Right renal pelvis (tissue), 4 donors: Measurements from ENCODE around the gene UROD. TPM values are rescaled to one million over a fixed set of nuclear protein-coding genes. Genes with fewer than 3 reads are reported as not detected.
"Not testable (repeated sequence)": the region's sequence is repeated elsewhere in the genome, so short reads cannot be mapped to it uniquely, and the experiment has no call there.

Experiments
- DNase-seq, 4 donors: peaks; one replicate each; pipeline ENCODE4 v3.0.0-alpha.2; 2013; ENCODE audit warnings: low read depth in 4 of 4, low spot score in 3 of 4, missing footprints in 1 of 4
- polyA plus RNA-seq, 4 donors: library from polyadenylated mRNA; unstranded; fragments of 120-200 nt; gene quantifications; one replicate each; pipeline ENCODE4 v1.2.1, GENCODE V29; 2013; ENCODE audit not compliant: insufficient read length in 4 of 4

Gene UROD
- 100 to 1,000 TPM in 3 of 4 donors, 10 to 100 TPM in 1; 98.8 to 112 (median 105) TPM for polyA plus RNA-seq

- DNase-seq, result peak; percentile 87 to 93 (median 90)
Measured at GRCh38 chr1:45011837-45012638, at the start of gene UROD. UROD (plus strand) TSS chr1:45012254; CDS start chr1:45012266, 12 bp downstream.

GRCh38 chr1:44962729-44963128 is 49.3 kb upstream of the UROD start:
- DNase-seq, result no peak

- no peak for DNase-seq
Measured at GRCh38 chr1:44964396-44964795, 47.7 kb upstream of the UROD start.

DNA sequence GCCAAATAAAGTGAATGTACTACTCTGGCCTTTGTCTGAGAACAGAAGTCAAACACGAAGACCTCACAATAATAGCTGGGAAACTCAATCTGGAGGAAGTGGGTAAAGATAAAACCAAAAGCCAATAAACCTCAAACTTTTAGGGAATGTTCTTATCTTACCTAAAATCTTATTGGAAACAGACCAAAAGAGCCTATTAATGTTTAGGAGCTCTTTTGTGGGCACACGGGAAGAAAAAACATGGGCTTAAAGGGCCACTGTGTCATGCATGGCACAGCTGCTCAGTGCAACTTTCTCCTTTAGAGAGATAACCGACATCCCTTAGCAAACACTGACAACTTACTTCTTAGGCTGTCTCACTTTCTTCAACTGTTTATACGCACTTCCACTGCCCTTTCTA is 41.7 kb upstream of the UROD start:
- DNase-seq, result no peak

- DNase-seq, result no peak
Measured at GRCh38 chr1:44973645-44974044, 38.4 kb upstream of the UROD start.

GRCh38 chr1:44976252-44976651 is 35.8 kb upstream of the UROD start:
- DNase-seq, result no peak

DNA sequence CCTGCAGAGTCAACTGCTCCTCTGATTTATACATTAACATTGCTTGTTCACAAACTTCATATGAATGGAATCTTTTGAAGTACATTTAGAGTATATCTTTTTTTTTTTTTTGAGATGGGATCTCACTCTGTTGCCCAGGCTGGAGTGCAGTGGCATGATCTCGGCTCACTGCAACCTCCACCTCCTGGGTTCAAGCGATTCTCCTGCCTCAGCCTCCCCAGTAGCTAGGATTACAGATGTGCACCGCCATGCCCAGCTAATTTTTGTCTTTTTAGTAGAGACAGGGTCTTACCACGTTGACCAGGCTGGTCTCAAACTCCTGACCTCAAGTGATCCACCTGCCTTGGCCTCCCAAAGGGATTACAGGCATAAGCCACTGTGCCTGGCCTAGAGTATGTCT is 34.7 kb upstream of the UROD start:
- DNase-seq, result not testable (repeated sequence)

- DNase-seq, result peak in 1 of 4 donors; percentile 3
Measured at GRCh38 chr1:44985747-44986359, 26.2 kb upstream of the UROD start.

GRCh38 chr1:44988531-44989156 is 23.4 kb upstream of the UROD start:
- no peak for DNase-seq

GRCh38 chr1:44994309-44994898 is 17.6 kb upstream of the UROD start:
- DNase-seq, result no peak

GRCh38 chr1:44995467-44996238 is 16.4 kb upstream of the UROD start:
- DNase-seq, result no peak

- DNase-seq, result no peak
Measured at GRCh38 chr1:44999232-44999631, 12.8 kb upstream of the UROD start.

DNA sequence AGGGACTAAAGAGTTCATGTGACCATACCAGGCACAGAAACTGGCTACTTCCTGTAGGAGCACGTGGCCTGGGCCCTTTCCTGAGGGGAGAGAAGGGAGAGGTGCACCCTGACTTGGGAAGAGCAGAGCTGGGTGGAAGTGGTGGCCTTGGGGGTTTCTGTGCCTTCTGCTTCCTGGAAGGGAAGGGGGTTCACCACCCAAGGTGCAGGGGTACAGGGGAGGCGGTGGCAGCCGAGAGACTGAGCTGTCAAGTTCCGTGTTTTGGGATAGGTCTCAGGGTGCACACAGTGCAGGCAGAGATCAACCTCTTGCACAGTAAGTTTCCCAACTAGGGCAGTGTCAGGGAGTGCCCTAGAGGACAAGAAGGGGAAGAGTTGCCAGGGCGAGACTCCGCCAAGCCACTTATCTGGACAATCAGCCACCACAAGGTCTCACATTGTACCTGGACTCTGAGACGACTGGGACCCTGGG is 11.0 kb upstream of the UROD start:
- DNase-seq, result no peak

DNA sequence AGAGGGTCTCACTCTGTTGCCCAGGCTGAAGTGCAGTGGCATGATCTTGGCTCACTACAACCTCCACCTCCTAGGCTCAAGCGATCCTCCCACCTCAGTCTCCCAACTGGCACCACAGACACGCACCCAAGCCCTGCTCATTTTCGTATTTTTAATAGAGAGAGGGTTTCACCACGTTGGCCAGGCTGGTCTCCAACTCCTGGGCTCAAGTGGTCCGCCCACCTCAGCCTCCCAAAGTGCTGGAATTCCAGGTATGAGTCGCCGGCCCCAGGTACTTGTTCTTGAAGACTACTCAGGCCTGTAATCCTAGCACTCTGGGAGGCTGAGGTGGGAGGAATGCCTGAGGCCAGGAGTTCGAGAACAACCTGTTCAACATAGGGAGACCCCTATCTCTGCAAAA is 10.5 kb upstream of the UROD start:
- not testable (repeated sequence) for DNase-seq

DNA sequence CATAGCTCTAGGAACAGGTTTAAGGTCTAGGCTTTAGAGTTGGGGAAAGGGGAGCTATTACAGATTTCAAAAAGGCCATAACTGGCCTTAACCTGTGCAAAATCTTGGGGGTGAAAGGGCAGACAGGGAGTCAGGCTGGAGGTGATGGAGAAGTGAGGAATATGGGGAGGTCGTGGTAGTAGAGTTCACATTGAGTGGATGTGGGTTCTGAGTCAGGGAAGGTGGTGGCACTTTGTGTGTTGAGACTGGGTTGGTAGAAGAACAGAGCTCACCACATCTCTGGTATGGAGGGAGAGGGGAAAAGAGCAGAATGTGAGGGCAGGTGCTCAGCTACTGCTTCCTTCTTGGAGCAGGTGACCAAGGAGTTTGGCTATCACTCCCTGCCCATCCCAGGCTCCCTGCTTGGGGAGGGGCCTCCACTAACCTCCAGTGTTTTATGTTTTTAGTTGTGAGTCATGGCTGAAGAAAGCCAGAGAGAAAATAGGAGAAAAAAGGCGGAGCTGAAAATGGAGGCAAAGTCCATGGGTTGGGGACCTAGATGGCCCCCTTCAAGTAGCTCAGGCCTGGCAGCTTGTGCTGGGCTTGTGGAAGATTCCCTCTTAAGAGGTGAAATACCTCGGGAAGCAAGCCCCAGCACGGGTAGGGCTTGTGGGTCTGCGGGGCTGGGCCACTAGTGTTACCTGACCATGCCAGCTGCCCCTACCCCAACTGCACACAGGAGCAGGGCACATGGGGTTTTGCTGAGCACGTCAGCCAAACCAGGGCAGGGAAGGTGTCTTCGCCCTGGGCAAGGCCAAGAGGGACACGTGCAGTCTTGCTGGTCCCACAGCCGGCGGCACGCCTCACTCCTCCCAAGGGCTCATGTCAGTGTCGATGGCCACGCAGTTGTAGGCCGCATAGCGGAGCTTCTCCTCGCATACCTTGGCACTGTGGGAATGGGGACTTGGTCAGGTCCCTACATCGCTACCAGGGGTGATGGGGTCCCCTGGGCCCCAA is 9.1 kb upstream of the UROD start:
- no peak for DNase-seq

- DNase-seq, result no peak
Measured at GRCh38 chr1:45003741-45004140, 8.3 kb upstream of the UROD start.

- no peak for DNase-seq
Measured at GRCh38 chr1:45004281-45004920, 7.7 kb upstream of the UROD start.

GRCh38 chr1:45005761-45006160 is 6.3 kb upstream of the UROD start:
- no peak for DNase-seq

DNA sequence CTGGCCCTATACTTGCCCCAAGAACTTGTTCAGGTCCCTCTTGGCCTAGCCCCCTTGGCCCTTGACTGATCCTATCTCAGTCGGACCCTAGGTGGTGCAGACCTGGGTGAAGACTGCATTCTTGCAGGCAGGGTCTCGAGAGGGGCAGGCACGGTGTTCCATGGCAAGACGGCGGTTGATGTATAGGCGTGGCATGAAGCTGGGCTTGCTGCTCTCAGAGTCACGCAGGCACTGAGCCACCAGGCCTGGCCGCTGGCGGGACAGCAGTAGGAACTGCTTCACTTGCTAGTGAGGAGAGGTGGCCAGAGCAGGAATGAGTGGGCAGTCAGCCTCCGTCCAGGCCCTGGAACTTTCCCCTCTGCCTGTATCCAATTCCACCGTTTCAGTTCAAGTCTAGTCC is 4.7 kb upstream of the UROD start:
- no peak for DNase-seq
